NCI-H1092 (cell line): ENCODE data around the gene ARHGAP12.

ENCODE experiments used
- DNase-seq: peaks from one replicate; lab custom pipeline; 2025; lab: John Stamatoyannopoulos, UW

ARHGAP12 gene

GRCh38 chr10:31768467-31768866 is 160.2 kb downstream of the ARHGAP12 start:
- DNase-seq, result no peak

- no peak for DNase-seq
These were observed 163.1 kb downstream of the ARHGAP12 start for GRCh38 chr10:31765541-31765940.

GRCh38 chr10:31762316-31762715 is 166.3 kb downstream of the ARHGAP12 start:
- DNase-seq, result no peak

GRCh38 chr10:31761156-31761555 is 167.5 kb downstream of the ARHGAP12 start:
- no peak for DNase-seq

- no peak for DNase-seq
These were observed 168.0 kb downstream of the ARHGAP12 start for GRCh38 chr10:31760674-31761081.

GRCh38 chr10:31759799-31760626 is 168.6 kb downstream of the ARHGAP12 start:
- DNase-seq, result peak; percentile 93

- peak; percentile 17 for DNase-seq
These were observed 169.4 kb downstream of the ARHGAP12 start for GRCh38 chr10:31759124-31759798.

GRCh38 chr10:31758495-31758894 is 170.1 kb downstream of the ARHGAP12 start:
- no peak for DNase-seq

- no peak for DNase-seq
These were observed 170.8 kb downstream of the ARHGAP12 start for GRCh38 chr10:31757831-31758230.

GRCh38 chr10:31757386-31757791 is 171.2 kb downstream of the ARHGAP12 start:
- DNase-seq, result peak; percentile 65

GRCh38 chr10:31756729-31757110 is 171.9 kb downstream of the ARHGAP12 start:
- no peak for DNase-seq

- no peak for DNase-seq
These were observed 172.4 kb downstream of the ARHGAP12 start for GRCh38 chr10:31756101-31756728.
